Frontal cortex (tissue), 4 donors: ENCODE data around the gene OXNAD1. TPM values are rescaled to one million over a fixed set of nuclear protein-coding genes. Genes with fewer than 3 reads are reported as not detected.
A peak's percentile ranks its signal among the peaks of the same experiment; 100 is the strongest.

Experiments
- DNase-seq, 2 donors: peaks; one replicate each; pipeline ENCODE4 v3.0.0; 2012; ENCODE audit warnings: low spot score in 2 of 2
- FAIRE-seq: peaks from 2 replicates; lab custom pipeline; 2012; peaks lifted over from hg19 to GRCh38; lab: Jason Lieb, UNC
- total RNA-seq: library from RNA; depleted of rRNA; stranded (reverse); fragments of >200 nt; gene quantifications from one replicate; pipeline ENCODE4 v1.2.3, GENCODE V29; 2014
- donor health status: control.
- donor health status: control.
- donor health status: control.

OXNAD1 gene, protein sequence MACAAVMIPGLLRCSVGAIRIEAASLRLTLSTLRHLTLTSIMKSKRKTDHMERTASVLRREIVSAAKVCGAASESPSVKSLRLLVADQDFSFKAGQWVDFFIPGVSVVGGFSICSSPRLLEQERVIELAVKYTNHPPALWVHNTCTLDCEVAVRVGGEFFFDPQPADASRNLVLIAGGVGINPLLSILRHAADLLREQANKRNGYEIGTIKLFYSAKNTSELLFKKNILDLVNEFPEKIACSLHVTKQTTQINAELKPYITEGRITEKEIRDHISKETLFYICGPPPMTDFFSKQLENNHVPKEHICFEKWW
- 15.5 TPM for total RNA-seq

DNA sequence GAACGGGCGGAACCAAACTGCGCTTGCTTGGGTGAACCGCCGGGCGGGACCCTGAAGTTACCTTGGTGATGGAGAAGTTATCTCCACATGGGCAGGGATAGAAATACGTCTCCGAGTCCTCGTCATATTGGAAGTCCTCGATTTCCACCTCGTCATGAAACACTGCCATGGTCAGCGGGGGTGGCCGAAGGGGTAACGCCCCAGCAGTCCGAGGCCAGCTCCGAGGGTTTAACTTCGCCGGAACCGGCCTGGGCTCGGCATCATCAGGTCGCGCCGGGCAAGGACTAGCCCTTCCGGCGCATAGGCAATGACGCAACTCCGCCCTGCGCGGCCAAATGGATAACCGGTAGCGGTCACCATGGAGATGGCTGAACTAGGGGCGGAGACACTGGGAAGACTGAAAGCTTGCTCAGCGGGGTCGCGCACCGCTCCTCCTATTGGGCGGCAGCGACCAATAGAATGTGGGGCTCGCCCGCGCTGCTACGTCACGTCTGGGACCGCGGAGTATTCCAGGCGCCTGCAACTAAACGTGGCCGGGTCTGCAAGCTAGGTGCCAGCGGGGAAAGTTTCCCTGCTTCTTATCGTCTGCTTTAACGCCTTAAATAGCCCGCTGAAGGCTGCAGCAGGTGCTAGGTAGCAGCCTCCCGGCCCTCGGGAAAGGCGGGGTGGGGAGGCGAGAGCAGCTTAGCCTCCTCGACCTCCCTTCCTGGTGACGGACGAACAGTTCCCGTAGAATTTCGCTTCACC, at the start of gene OXNAD1, which contains the start of gene DPH3:
Gene OXNAD1 (plus strand): TSS at position 505 of the 747 bp plus-strand sequence. CDS start 5,741 bp downstream, outside the sequence.
Gene DPH3 (minus strand): TSS at position 236 of the 747 bp plus-strand sequence. CDS start 67 bp downstream, at position 169.
- DNase-seq (peak; percentile 77 to 92), FAIRE-seq (peak; percentile 90)

DNA sequence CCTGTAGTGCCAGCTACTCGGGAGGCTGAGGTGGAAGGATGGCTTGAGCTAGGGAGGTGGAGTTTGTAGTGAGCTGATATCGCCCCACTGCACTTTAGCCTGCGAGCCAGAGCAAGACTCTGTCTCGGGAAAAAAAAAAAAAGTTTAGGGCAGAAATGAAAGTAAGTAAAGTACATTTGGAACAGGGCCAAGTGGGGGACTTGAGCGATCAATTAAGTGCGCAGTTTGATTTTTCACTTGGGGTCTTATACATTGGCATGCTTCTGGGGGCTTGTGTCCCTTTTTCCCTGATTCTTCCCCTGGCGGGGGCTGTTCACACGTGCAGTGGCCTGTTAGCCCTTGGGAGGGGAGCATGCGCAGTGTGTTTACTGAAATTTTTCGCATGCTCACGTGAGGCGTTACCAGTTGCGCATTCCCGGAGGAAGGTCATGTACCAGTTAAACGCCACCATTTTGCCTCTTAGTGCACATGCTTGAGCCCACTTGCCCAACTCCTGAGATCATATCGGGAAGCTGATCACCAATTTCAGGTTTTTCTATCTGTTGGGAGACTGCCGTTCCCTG, 48.6 kb upstream of the OXNAD1 start:
- no peak for FAIRE-seq
- DNase-seq = no peak

DNA sequence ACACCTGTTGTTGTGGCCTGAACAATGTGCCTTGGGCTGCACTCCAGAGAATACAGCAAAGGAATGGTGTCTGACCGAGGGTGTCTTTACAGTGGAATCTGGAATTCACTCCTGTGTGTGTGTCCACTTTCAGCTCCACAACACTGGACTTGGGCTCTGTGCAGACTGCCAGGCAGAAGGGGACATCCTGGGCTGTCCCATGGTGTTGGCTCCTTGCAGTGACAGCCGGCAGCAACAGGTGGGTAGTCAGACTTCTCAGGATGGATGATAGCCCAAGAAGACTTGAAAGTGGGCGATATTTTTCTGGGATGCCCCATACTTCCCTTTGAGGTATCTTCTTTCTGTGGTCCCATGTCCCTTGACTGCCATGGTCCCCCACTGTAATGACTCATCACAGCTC, 45.2 kb upstream of the OXNAD1 start:
- DNase-seq (no peak), FAIRE-seq (no peak)

DNA sequence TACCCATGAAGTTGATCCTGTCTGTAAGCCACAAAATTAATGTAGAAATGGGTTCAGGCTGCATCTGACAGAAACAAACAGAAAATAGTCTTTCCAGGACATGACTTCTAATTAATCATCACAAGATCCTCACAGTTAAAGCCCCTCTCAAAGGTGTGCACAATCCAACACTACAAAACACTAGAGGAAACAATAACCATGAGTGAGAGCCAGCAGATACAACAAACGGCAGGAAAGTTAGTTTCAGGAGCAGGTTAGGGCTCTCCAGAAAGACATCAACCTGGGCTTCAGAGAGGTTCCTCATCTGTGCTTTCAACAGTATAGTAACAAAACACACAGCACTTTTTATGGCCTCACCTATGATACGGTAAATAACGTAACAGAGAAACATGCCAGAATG, 43.0 kb upstream of the OXNAD1 start:
- FAIRE-seq (no peak), DNase-seq (no peak)

DNA sequence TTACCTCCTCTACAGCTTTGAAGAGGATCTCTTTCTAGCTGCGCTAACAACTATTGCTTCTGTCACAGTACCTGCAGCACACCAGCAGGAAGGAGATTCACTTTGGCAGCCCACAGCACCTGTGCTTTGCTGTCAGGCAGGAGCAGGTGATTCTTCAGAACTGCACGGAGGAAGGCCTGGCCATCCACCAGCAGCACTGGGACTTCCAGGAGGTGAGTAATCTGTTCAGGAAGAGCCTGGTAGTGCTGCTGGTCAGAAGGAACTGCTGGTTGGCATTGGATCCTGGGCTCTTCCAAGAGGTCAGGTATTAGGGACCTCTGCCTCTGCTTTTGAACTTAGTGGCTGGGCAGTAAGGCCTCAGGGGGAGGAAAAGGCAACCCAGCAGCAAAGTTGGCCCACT, 42.5 kb upstream of the OXNAD1 start:
- DNase-seq (no peak), FAIRE-seq (no peak)

DNA sequence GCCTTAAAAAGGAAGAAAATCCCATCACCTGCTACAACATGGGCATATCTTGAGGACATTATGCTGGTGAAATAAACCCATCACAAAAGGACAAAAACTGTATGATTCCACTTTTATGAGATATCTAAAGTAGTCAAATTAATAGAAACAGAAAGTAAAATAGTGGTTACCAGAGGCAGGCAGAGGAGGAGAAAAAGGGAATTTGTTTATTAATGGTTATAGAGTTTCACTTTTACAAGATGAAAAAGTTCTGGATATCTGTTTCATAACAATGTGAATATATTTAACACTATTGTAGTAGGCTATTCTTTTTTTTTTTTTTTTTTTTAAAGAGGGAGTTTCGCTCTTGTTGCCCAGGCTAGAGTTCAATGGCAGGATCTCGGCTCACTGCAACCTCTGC, 40.7 kb upstream of the OXNAD1 start:
- FAIRE-seq (no peak), DNase-seq (no peak)

DNA sequence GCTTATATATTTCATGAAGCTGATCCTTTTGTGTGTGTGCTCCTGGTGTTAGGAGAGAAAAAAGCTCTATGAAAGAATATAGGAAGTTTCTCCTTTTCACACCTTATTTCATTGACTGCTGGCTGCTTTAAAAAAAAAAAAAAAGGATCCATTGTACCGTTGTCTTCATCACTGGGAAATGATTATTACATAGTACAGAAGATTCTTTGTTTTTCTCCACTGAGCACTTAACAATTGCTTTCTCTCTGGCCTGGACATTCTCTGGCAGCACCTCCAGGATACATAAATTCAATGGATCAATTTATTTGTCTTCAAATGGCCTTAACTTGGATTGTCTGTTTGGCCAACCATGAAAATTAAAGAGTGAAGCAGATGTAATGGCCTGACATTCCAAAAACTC, 37.4 kb upstream of the OXNAD1 start:
- DNase-seq = peak in 1 of 2 donors; percentile 14
- FAIRE-seq = no peak

DNA sequence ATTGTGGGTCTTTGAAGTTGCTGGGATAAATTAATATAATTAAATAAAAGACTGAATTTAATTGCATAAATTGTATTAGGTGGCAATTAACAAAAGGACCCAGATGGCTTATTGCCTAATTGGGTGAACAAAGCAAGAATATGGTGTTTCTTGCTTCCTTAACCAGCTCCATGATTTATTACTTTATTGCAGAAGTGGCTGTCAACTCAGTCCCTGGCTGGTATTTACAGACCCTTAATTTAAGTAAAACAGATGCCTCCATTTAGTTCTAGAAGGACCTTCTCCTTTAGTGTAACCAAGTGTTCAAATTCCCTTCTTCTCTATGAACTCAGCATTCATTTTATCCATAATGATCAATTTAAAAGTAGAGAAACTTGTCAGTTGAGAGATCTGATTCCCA, 35.3 kb upstream of the OXNAD1 start:
- FAIRE-seq (no peak), DNase-seq (no peak)

DNA sequence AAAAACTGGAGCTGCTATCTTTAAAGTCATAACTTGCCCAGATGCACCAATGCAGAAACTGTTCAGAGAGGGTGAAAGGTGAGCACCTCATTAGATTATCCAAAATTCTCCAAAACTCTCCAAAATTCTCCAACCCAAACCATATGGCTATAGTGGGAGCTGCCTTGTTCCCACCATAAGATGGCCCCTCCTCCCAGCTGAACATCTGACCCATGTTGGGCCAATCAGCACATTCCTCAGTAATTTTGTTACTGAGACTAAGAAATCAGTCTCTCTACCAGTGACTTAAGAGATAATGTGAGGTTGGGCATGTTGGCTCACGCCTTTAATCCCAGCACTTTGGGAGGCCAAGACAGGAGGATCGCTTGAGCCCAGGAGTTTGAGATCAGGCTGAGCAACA, 33.0 kb upstream of the OXNAD1 start:
- FAIRE-seq (no peak), DNase-seq (no peak)

DNA sequence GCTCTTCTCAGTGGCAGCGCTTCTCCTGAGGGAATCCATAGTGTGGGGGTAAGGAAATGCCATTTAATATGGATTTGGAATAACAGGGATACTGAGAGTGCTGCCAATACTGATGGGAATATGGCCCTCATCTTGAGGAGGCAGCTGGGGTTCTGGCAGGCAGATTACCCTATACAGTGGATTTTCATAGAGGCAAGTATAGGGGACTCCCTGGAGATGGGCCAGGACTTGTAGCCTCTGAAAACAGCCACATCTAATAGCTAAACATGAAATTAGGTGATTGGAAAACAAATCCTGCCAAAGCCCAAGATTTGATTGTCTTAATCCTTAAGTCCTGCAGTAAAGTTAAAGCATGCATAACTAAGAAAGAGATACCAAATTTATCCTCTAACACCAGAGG, 31.2 kb upstream of the OXNAD1 start:
- no peak for DNase-seq
- FAIRE-seq = no peak

DNA sequence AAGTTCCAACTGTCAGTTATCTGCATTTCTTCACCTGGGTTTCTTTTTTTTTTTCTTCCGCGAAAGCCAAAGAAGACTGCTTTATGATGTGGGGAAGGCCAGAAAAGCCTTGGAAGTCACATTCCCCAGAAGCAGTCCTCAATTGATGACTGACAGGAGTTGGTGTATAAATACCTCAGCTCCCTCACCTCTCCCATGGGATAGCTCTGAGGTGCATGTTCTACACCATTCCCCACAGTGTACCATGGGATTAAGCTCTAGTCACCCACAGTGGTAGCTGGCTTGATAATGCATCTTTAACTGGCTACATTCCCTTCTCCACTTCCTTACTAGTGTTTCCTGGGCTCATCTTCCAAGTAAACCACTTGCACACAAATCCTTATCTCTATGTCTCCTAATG, 30.7 kb upstream of the OXNAD1 start:
- no peak for DNase-seq
- no peak for FAIRE-seq

DNA sequence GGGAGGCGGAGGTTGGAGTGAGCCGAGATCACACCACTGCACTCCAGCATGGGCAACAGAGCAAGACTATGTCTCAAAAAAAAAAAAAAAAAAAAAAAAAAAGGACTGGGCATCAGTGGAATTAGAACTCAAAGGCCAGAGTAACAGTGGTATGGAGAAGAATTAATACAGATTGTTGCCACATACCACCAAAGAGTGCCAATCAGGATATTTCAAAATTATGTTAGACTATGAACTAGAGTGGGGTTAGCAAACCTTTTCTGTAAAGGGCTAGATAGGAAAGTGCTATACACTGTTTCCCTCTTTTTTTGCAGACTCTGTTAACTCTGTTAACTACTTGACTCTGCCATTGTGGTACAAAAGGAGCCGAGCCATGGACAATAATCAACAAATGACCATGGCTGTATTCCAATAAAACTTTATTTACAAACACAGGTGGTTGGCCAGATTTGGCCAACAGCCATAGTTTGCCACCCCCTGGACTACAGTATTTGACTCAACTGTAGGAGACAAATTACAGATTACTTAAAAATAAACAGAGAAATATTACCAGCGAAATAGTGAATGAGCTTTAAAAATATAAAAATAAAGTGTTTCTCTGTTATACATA, 28.9 kb upstream of the OXNAD1 start:
- no peak for DNase-seq
- no peak for FAIRE-seq

DNA sequence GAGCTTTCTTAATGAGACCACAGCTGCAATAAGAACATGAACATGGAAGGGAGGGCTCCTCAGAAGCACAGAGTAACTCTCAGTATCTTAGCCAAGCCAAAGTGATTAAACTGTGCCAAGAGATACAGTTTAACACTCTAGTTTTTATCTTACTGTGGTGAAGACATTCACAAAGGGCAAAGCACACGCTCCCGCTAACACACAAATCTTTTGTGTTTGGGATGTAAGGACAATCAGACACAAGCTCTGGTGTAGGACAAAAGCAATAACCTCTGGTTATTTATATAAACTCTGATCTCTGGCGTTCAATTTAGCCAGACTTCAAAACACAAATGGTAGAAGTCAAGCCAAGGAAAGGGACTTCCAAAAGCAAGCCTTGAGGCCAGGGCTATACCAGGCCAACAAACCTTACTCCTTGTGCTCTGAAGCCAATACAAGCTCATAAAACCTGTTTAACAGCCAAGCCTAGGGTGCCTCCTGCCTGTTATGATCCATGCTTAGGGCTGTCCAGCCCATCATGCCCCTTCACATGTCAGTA, 28.1 kb upstream of the OXNAD1 start:
- FAIRE-seq = no peak
- no peak for DNase-seq

DNA sequence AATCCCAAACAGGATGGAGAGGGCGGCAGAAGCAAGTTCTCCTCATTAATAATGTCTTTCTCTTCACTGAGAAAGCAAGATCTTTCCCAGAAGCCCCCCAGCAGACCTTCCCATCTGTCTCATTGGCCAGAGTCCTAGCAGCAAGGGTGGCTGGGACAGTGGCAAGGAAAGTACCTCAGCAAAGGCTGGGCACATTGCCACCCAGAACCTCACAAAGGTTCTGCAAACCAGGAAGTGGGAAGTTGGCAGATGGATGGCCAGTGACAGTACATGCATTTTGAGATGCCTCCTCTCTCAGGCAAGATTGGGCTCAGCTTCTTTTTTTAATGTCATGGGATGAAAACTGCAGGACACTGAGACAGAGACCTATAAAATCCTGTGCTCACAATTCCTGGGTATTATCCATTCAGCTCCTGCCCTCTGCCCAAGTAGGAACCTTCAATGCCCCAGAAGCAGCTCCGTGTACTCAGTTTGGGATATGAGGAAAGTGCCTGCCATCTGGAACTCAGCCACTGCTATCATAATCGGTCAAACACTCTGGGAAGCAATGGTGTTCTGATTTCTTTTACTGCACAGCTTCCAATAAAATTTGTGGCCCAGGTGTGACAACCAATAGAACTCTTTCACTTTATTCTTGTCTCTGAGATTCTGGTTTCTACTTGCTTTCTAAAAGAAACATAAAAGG, 25.8 kb upstream of the OXNAD1 start:
- FAIRE-seq = no peak
- no peak for DNase-seq

DNA sequence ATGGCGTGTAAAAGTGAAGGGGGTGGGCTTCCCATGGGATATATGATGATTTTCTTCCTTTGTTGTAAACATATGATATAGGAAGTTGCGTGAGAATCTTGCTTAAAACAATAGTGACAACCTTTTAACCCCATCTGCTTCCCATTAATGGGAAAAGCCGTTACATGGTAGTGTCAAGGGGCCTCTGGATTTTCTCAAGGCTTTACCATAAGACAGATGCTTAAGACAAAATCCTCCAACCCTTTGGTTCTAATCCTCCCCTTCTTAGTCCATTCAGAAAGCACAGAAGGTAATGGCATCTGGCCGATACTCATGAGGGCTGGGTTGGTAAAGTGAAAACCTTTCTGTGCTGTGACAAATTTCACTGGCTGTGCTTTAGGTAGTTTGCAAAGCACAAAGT, 25.2 kb upstream of the OXNAD1 start:
- FAIRE-seq = no peak

DNA sequence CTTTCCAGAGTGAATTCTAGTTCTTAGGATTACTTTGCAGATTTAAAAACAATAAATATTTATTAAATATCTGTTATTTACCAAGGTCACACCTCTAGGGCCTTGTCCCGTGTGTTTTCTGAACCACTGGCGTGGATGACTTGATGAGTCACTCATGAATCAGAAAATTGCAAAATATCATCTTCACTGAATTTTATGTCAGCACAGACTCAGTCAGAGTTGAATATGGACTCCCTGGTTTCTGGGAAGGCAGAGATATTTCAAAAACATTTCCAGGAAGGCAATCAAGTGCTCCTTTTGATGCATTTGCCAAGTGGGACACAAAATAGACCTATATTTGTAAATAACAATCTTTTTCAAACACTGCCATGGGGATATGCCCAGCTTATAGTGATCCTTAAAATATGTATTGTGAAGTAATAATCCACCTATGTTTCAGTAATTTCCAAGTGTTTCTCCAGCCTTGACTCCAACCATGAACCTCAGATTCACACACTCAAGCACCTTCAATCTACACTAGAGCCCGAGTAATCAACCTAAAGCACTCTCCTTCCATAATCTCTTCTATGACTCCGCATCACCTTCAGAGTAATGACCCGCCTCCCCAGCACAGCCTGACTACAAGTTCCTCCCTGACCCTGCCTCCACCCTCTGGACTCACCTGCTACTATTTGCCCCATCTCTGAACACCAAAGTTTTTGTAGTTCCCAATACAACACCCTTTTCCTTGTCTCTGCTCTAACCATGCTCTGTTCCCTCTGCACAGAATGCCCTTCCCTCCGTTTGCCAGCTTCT, 24.6 kb upstream of the OXNAD1 start:
- no peak for DNase-seq
- FAIRE-seq = no peak

More for the DNA sequence above, 25.2 kb upstream of the OXNAD1 start:
- no peak for DNase-seq

DNA sequence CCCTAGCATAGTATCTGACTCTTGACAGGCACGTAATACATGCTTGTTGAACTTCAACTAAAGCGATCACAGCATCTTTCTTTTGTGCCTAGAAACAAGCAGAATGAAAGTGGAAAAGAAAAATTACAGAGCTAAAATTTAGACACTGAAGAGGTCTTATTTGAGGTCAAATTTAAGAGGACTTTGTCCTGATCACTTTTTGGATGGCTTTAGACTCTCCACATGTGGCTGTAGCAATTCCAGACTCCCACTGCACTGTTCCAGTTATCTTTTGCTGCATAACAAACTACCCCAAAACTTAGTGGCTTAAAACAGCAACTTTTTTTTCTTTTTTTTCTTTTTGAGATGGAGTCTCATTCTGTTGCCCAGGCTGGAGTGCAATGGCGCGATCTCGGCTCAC, 23.8 kb upstream of the OXNAD1 start:
- no peak for DNase-seq
- no peak for FAIRE-seq

DNA sequence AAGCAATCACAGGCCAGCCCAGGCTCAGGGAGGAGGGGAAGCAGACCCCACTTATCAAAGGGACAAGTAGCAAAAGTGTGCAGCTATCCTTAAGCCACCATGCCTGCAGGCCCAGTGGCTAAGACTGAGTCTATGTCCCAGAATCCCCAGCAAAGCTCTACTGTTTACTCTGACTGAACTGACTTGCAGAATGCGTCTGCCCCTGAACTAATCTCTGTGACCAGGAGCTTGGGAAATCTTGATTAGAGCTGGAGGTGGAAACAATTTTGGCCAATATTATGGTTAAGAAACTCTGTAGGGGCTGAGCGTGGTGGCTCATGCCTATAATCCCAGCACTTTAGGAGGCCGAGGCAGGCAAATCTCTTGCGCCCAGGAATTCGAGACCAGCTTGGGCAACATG, 22.8 kb upstream of the OXNAD1 start:
- FAIRE-seq = no peak
- no peak for DNase-seq
